K562 (cell line): ENCODE measurements around the gene IPO11. TPM values are rescaled to one million over a fixed set of nuclear protein-coding genes. Genes with fewer than 3 reads are reported as not detected.
A peak's percentile ranks its signal among the peaks of the same experiment; 100 is the strongest.

Experiments used
- CCAR2 ChIP-seq: fragments of 200-400 bp; formaldehyde crosslinking; IDR thresholded peaks from 2 replicates; pipeline ENCODE4 v1.6.1; 2017; ENCODE audit warnings: mild to moderate bottlenecking, low read depth, low read length
- CTBP1 ChIP-seq: fragments of 450-650 bp; IDR thresholded peaks from 2 replicates; pipeline ENCODE4 v1.6.1; 2016; ENCODE audit warnings: borderline replicate concordance
- DMBX1 ChIP-seq: fragments of 250-450 bp; sonication (Bioruptor Pico); IDR thresholded peaks from 2 replicates; pipeline ENCODE4 v1.8.0; 2022; ENCODE audit warnings: inconsistent platforms, mild to moderate bottlenecking, moderate library complexity, borderline replicate concordance
- GTF3C2 ChIP-seq: IDR thresholded peaks from 3 replicates; pipeline ENCODE4 v1.6.1; 2011; ENCODE audit warnings: borderline replicate concordance, mild to moderate bottlenecking, moderate library complexity; ENCODE audit not compliant: insufficient read length; ENCODE audit errors: extremely low read depth
- HDAC6 ChIP-seq: IDR thresholded peaks from 2 replicates; pipeline ENCODE4 v1.6.1; 2012; ENCODE audit warnings: low read depth, mild to moderate bottlenecking, control low read depth, inconsistent platforms, low read length, moderate library complexity
- IRF9 ChIP-seq: fragments of 450-650 bp; IDR thresholded peaks from 2 replicates; pipeline ENCODE4 v1.6.1; 2016; ENCODE audit warnings: missing biosample characterization, missing genetic modification characterization
- KLF13 ChIP-seq: fragments of 450-650 bp; IDR thresholded peaks from 2 replicates; pipeline ENCODE4 v1.6.1; 2016; ENCODE audit warnings: missing genetic modification characterization, low read depth, mild to moderate bottlenecking, missing compliant biosample characterization, moderate library complexity, borderline replicate concordance
- MLLT1 ChIP-seq, 2 experiments: fragments of 450-650 bp; IDR thresholded peaks; 2 replicates each; pipeline ENCODE4 v1.6.1; 2016
- MYBL2 ChIP-seq, 2 experiments: fragments of 450-650 bp in 1 of 2; sonication (generic) in 1 of 2; formaldehyde crosslinking in 1 of 2; IDR thresholded peaks; 2 replicates each; pipeline versions ENCODE4 v1.6.1 to v1.8.1; 2017 to 2022; ENCODE audit warnings: borderline replicate concordance in 1 of 2, inconsistent platforms in 1 of 2, low read depth in 1 of 2, mild to moderate bottlenecking in 1 of 2, missing genetic modification reagents in 1 of 2, moderate library complexity in 1 of 2
- NFRKB ChIP-seq: fragments of 450-650 bp; IDR thresholded peaks from 2 replicates; pipeline ENCODE4 v1.6.1; 2016; ENCODE audit warnings: low read depth
- POLR2AphosphoS2 ChIP-seq: IDR thresholded peaks from 2 replicates; pipeline ENCODE4 v1.6.1; 2012; ENCODE audit warnings: low read length, improper control_type of control experiment
- POLR2AphosphoS5 ChIP-seq: IDR thresholded peaks from 2 replicates; pipeline ENCODE4 v1.6.1; 2011; ENCODE audit warnings: mild to moderate bottlenecking, low read depth, low read length, moderate library complexity; ENCODE audit not compliant: control insufficient read depth, insufficient read depth
- POLR2G ChIP-seq: fragments of 200-400 bp; formaldehyde crosslinking; IDR thresholded peaks from 2 replicates; pipeline ENCODE4 v1.6.1; 2017; ENCODE audit warnings: low read depth, mild to moderate bottlenecking, antibody characterized with exemption, low read length, moderate library complexity
- SP1 ChIP-seq: sonication (generic); formaldehyde crosslinking; IDR thresholded peaks from 2 replicates; pipeline ENCODE4 v1.8.1; 2022; ENCODE audit warnings: mild to moderate bottlenecking, missing genetic modification reagents
- STAG1 ChIP-seq: sonication (generic); formaldehyde crosslinking; IDR thresholded peaks from 2 replicates; pipeline ENCODE4 v1.5.0; 2020; ENCODE audit warnings: missing genetic modification reagents, borderline replicate concordance
- ZBTB2 ChIP-seq: fragments of 450-650 bp; IDR thresholded peaks from 2 replicates; pipeline ENCODE4 v1.6.1; 2016; ENCODE audit warnings: antibody characterized with exemption
- ZNF175 ChIP-seq: fragments of 200-800 bp; sonication (Bioruptor generic); IDR thresholded peaks from 2 replicates; pipeline ENCODE4 v1.6.1; 2016; ENCODE audit warnings: low read depth, mild to moderate bottlenecking, missing genetic modification characterization, missing compliant biosample characterization
- ZNF197 ChIP-seq: fragments of 200-800 bp; sonication (Bioruptor generic); IDR thresholded peaks from 2 replicates; pipeline ENCODE4 v1.6.1; 2016; ENCODE audit warnings: low read depth, missing genetic modification characterization, missing compliant biosample characterization
- ZNF695 ChIP-seq: fragments of 450-650 bp; formaldehyde crosslinking; IDR thresholded peaks from 2 replicates; pipeline ENCODE4 v1.4.0; 2020; ENCODE audit warnings: mild to moderate bottlenecking, moderate library complexity
- ZNF764 ChIP-seq: fragments of 250-450 bp; sonication (Bioruptor Pico); IDR thresholded peaks from 2 replicates; pipeline ENCODE4 v1.4.0; 2020; ENCODE audit warnings: low read depth, mild to moderate bottlenecking, moderate library complexity
- polyA plus RNA-seq, 8 experiments: library from polyadenylated mRNA; depleted of rRNA in 4 of 8; stranded (reverse) in 5 of 8; unstranded in 3 of 8; fragments of >200 nt; fragmentation: Nextera tagmentation in 2 of 8; fragmentation: Illumina TruSeq in 1 of 8; extraction: Ambion mirVana in 2 of 8; extraction: Trizol in 1 of 8; gene quantifications; 2 replicates each; pipeline versions ENCODE4 v1.2.1 to v1.2.3, GENCODE V29; 2011 to 2014; ENCODE audit warnings: inconsistent platforms in 1 of 8, missing spikeins in 1 of 8
- total RNA-seq, 7 experiments: library from RNA; depleted of rRNA in 6 of 7; stranded (reverse); fragments of >200 nt in 6 of 7; fragmentation: Illumina TruSeq in 2 of 7; extraction: Trizol in 2 of 7; gene quantifications; 2 replicates each; pipeline versions ENCODE4 v1.2.1 to v1.2.3, GENCODE V29; 2011 to 2021; ENCODE audit warnings: low replicate concordance in 1 of 7

IPO11 gene
- total and polyA plus RNA-seq, 9 of the 15 experiments (the other 6 are each of a cell fraction or from before 2014, with no cell fraction given) = 38.7 to 96.0 (median 70.9) TPM

- no peak for TF ChIP-seq MLLT1 (IDR thresholded peaks at IDR 0.05)
- TF ChIP-seq SP1 (CRISPR knock-in tag) = no peak
- TF ChIP-seq POLR2AphosphoS2 = no peak
- no peak for TF ChIP-seq HDAC6
- no peak for TF ChIP-seq ZNF197 (CRISPR knock-in tag)
- no peak for TF ChIP-seq ZNF764 (CRISPR knock-in tag)
- TF ChIP-seq CTBP1 = no peak
- TF ChIP-seq DMBX1 (CRISPR knock-in tag) = peak; percentile 65; the same call in 1 of the 2 replicates
- no peak for TF ChIP-seq GTF3C2
- TF ChIP-seq ZBTB2 = no peak
- no peak; the same call in 1 of the 2 replicates for TF ChIP-seq NFRKB
- no peak for TF ChIP-seq MYBL2 (IDR thresholded peaks at IDR 0.05; ENCODE audit: low read depth)
- TF ChIP-seq MYBL2 (CRISPR knock-in tag; IDR thresholded peaks at IDR 0.05; ENCODE audit: borderline replicate concordance) = no peak
- TF ChIP-seq ZNF175 (CRISPR knock-in tag) = no peak
- no peak for TF ChIP-seq ZNF695 (CRISPR knock-in tag)
- TF ChIP-seq KLF13 (tag) = no peak
- TF ChIP-seq STAG1 (CRISPR knock-in tag) = no peak
- no peak for TF ChIP-seq POLR2AphosphoS5
- TF ChIP-seq POLR2G = no peak
- TF ChIP-seq CCAR2 = no peak
- no peak for TF ChIP-seq IRF9
These were observed 180.8 kb downstream of the IPO11 start (continued) for GRCh38 chr5:62593331-62593730.
